HepG2 (cell line): Measurements from ENCODE around the gene ENC1. TPM values are rescaled to one million over a fixed set of nuclear protein-coding genes. Genes with fewer than 3 reads are reported as not detected.
A peak's percentile ranks its signal among the peaks of the same experiment; 100 is the strongest.

Experiments
- ATAC-seq: fragments of 200-7000 bp; cut with Tn5 transposase; 3 replicates; pipeline ENCODE4 v1.9.1; 2020; ENCODE audit warnings: mild to moderate bottlenecking, moderate library complexity
- BruUV-seq: library from RNA; stranded (reverse); fragments of 400-500 nt; replicated peaks from 2 replicates; lab custom pipeline; 2021; lab: Mats Ljungman, UMichigan
- CTCF ChIA-PET: fragments of 300-600 bp; formaldehyde crosslinking; extraction: SDS; loops from one replicate; lab custom pipeline; 2021; ENCODE audit warnings: low total read pairs, inconsistent platforms, low intra/inter-chr PET ratio; lab: Yijun Ruan, JAX
- POLR2A ChIA-PET: fragments of 350-600 bp; sonication (Branson Sonifier 250); formaldehyde crosslinking; loops from one replicate; lab custom pipeline; 2020; ENCODE audit warnings: antibody characterized with exemption, inconsistent platforms; lab: Yijun Ruan, JAX
- DNase-seq: peaks from one replicate; pipeline ENCODE4 v3.0.0-alpha.2; 2015; ENCODE audit warnings: low spot score
- FAIRE-seq: peaks from 3 replicates; lab custom pipeline; 2011; peaks lifted over from hg19 to GRCh38; lab: Jason Lieb, UNC
- H2AFZ ChIP-seq: one replicate; pipeline ENCODE4 v1.6.1; 2011; ENCODE audit warnings: low read length, inconsistent platforms
- H3K27ac ChIP-seq: fragments of 300-600 bp; 3 replicates; pipeline ENCODE4 v1.8.0; 2011; ENCODE audit warnings: mixed run types, mild to moderate bottlenecking, mixed read lengths, low read length, inconsistent platforms; ENCODE audit not compliant: insufficient read depth; ENCODE audit errors: extremely low read length
- H3K27me3 ChIP-seq, 2 experiments: fragments of 200-600 bp in 1 of 2; 2 replicates in 1 of 2; 3 replicates in 1 of 2; pipeline versions ENCODE4 v1.6.0 to v1.8.0; 2011; ENCODE audit warnings: low read length in 2 of 2, mild to moderate bottlenecking in 2 of 2, moderate library complexity in 2 of 2, inconsistent platforms in 1 of 2; ENCODE audit not compliant: insufficient read depth in 2 of 2, control insufficient read depth in 1 of 2
- H3K36me3 ChIP-seq, 2 experiments: fragments of 200-600 bp in 1 of 2; replicated peaks in 1 of 2; 2 replicates in 1 of 2; 3 replicates in 1 of 2; pipeline versions ENCODE4 v1.5.1 to v1.8.0; 2011; ENCODE audit warnings: low read length in 2 of 2, inconsistent platforms in 1 of 2; ENCODE audit not compliant: insufficient read depth in 2 of 2, control insufficient read depth in 1 of 2
- H3K4me1 ChIP-seq: 2 replicates; pipeline ENCODE4 v1.5.1; 2012; ENCODE audit warnings: low read length, inconsistent platforms; ENCODE audit not compliant: insufficient read depth
- H3K4me2 ChIP-seq: 2 replicates; pipeline ENCODE4 v1.6.0; 2011; ENCODE audit warnings: low read depth, low read length, inconsistent platforms
- H3K4me3 ChIP-seq, 3 experiments: fragments of 200-600 bp in 1 of 3; sonication (generic), shearing (Covaris generic) in 1 of 3; replicated peaks in 1 of 3; 2 replicates each; pipeline ENCODE4 v1.5.1; 2011 to 2016; ENCODE audit warnings: low read length in 3 of 3, inconsistent platforms in 2 of 3, low read depth in 2 of 3, mild to moderate bottlenecking in 2 of 3, control low read depth in 1 of 3, mixed read lengths in 1 of 3; ENCODE audit not compliant: insufficient read depth in 1 of 3
- H3K79me2 ChIP-seq: one replicate; pipeline ENCODE4 v1.6.1; 2011; ENCODE audit warnings: low read length, inconsistent platforms; ENCODE audit not compliant: insufficient read depth
- H3K9ac ChIP-seq: 2 replicates; pipeline ENCODE4 v1.6.0; 2011; ENCODE audit warnings: mild to moderate bottlenecking, low read depth, low read length, inconsistent platforms; ENCODE audit not compliant: insufficient read depth
- H3K9me3 ChIP-seq: 2 replicates; pipeline ENCODE4 v1.5.1; 2012; ENCODE audit warnings: mild to moderate bottlenecking, low read length
- H4K20me1 ChIP-seq: 2 replicates; pipeline ENCODE4 v1.6.0; 2011; ENCODE audit warnings: inconsistent platforms, mild to moderate bottlenecking, low read length, moderate library complexity; ENCODE audit not compliant: insufficient read depth
- IRF2 ChIP-seq: IDR thresholded peaks from 2 replicates; pipeline ENCODE4 v1.6.1; 2018; ENCODE audit warnings: missing genetic modification reagents, missing compliant biosample characterization
- KIAA2018 ChIP-seq: sonication (generic); formaldehyde crosslinking; IDR thresholded peaks from 2 replicates; pipeline ENCODE4 v1.5.0; 2020; ENCODE audit warnings: mild to moderate bottlenecking, missing genetic modification reagents, borderline replicate concordance
- MTA1 ChIP-seq: sonication (generic); formaldehyde crosslinking; IDR thresholded peaks from 2 replicates; pipeline ENCODE4 v1.4.0; 2020; ENCODE audit warnings: missing genetic modification reagents, mild to moderate bottlenecking, borderline replicate concordance
- MTF2 ChIP-seq: sonication (generic); formaldehyde crosslinking; IDR thresholded peaks from 2 replicates; pipeline ENCODE4 v1.5.0; 2020; ENCODE audit warnings: missing genetic modification reagents, borderline replicate concordance
- MZF1 ChIP-seq: sonication (generic); formaldehyde crosslinking; IDR thresholded peaks from 2 replicates; pipeline ENCODE4 v1.8.1; 2023; ENCODE audit warnings: mild to moderate bottlenecking, missing genetic modification reagents, borderline replicate concordance
- PAXIP1 ChIP-seq: sonication (generic); formaldehyde crosslinking; conservative IDR thresholded peaks from 2 replicates; pipeline ENCODE4 v1.4.0; 2020; ENCODE audit warnings: mild to moderate bottlenecking, missing genetic modification reagents, moderate library complexity
- PRPF4 ChIP-seq: fragments of 200-400 bp; formaldehyde crosslinking; IDR thresholded peaks from 2 replicates; pipeline ENCODE4 v1.6.1; 2016; ENCODE audit warnings: low read length, low read depth; ENCODE audit not compliant: poor library complexity, severe bottlenecking
- SRSF9 ChIP-seq: fragments of 200-400 bp; formaldehyde crosslinking; IDR thresholded peaks from 2 replicates; pipeline ENCODE4 v1.6.1; 2018; ENCODE audit warnings: borderline replicate concordance, mild to moderate bottlenecking, low read depth, low read length; ENCODE audit not compliant: insufficient read depth, poor library complexity, severe bottlenecking
- ZNF639 ChIP-seq: conservative IDR thresholded peaks from 2 replicates; pipeline ENCODE4 v1.6.1; 2018; ENCODE audit warnings: missing genetic modification reagents
- WGBS: methylation state at CpG from one replicate; pipeline ENCODE4 v1.1.6; 2017; ENCODE audit warnings: low lambda C conversion rate; 5-methylcytosine and 5-hydroxymethylcytosine counted together
- in situ Hi-C: cut with HindIII; loops from 2 replicates; pipeline ENCODE4 v1.10.0; 2017; ENCODE audit warnings: low pct_unique_long_range_greater_than_20kb; ENCODE audit not compliant: extremely low pct_ligation_motif_present
- intact Hi-C: fragments of 100-400 bp; cut with micrococcal nuclease; formaldehyde crosslinking; loops from one replicate; pipeline ENCODE4 v1.10.0; 2022; ENCODE audit not compliant: unreplicated experiment
- polyA plus RNA-seq, 8 experiments: library from polyadenylated mRNA; depleted of rRNA in 3 of 8; stranded (reverse) in 7 of 8; unstranded in 1 of 8; fragments of >200 nt; fragmentation: Illumina TruSeq in 4 of 8; extraction: Trizol in 4 of 8; gene quantifications; 2 replicates each; pipeline versions ENCODE4 v1.2.1 to v1.2.3, GENCODE V29; 2011 to 2016; ENCODE audit warnings: low read depth in 4 of 8, missing spikeins in 1 of 8, mixed read lengths in 1 of 8; ENCODE audit not compliant: insufficient read depth in 1 of 8
- total RNA-seq, 5 experiments: library from RNA; depleted of rRNA; stranded (reverse); fragments of >200 nt; fragmentation: Illumina TruSeq; extraction: Trizol; gene quantifications; 2 replicates each; pipeline ENCODE4 v1.2.3, GENCODE V29; 2016; ENCODE audit warnings: low read depth in 1 of 5

The ENC1 gene
- total and polyA plus RNA-seq, 2 of the 13 experiments (the other 11 are each of a cell fraction or from before 2014, with no cell fraction given) = 63.8 to 64.4 TPM

- peak; percentile 42; the same call in 1 of the 2 replicates for TF ChIP-seq PAXIP1
These were observed 41.4 kb downstream of the ENC1 start (continued) for GRCh38 chr5:74599148-74599547.

GRCh38 chr5:74598731-74599130, 41.8 kb downstream of the ENC1 start:
- H3K4me3 ChIP-seq = no peak overlapping the region
- H3K27me3 ChIP-seq = no peaks in the 10 kb centered on the region
- H3K4me2 ChIP-seq = 0 out of 2 replicates have a peak overlapping the region, but pooled peaks have one; percentile 22
- no peak for FAIRE-seq
- no peaks in the 10 kb centered on the region for H4K20me1 ChIP-seq
- H3K79me2 ChIP-seq = no peaks in the 10 kb centered on the region
- ChIA-PET CTCF (no interaction called here), POLR2A (interaction anchor here (0.7 to 1.5 kb wide), 2 partner anchors 42 to 99 kb away, joined by 3 to 8 read pairs; partner anchors contain the start of gene ENC1)
- WGBS = 88% methylated on average over 2 of the region's 2 CpGs
- peaks cover 64% of the 10 kb centered on the region for H3K4me1 ChIP-seq
- in situ Hi-C loops (no loop called here), intact Hi-C loops (loop anchor here (5.0 kb wide), 1 partner anchor 34 kb away; no protein-coding TSS in a partner anchor)
- DNase-seq = no peak
- no peaks in the 10 kb centered on the region for H3K36me3 ChIP-seq
- no peak overlapping the region for H2AFZ ChIP-seq
- BruUV-seq = no TSS peak
- H3K9me3 ChIP-seq = no peaks in the 10 kb centered on the region
- no peak overlapping the region for H3K9ac ChIP-seq
- H3K27ac ChIP-seq = peak overlapping the region; percentile 4
- no peak for ATAC-seq
- no peak for TF ChIP-seq ZNF639
- no peak for TF ChIP-seq MTF2
- TF ChIP-seq PRPF4 = no peak
- TF ChIP-seq IRF2 (CRISPR knock-in tag) = no peak
- no peak for TF ChIP-seq MZF1 (CRISPR knock-in tag)
- TF ChIP-seq MTA1 (CRISPR knock-in tag) = no peak
- no peak for TF ChIP-seq SRSF9
- no peak for TF ChIP-seq KIAA2018
